Heart right ventricle (tissue), 16 donors: ENCODE data around the gene IL21R. TPM values are rescaled to one million over a fixed set of nuclear protein-coding genes. Genes with fewer than 3 reads are reported as not detected.

Experiments used
- ATAC-seq, 8 donors: fragments of 200-7000 bp; cut with Tn5 transposase; one replicate each; pipeline ENCODE4 v1.9.1; 2020; ENCODE audit warnings: mild to moderate bottlenecking in 8 of 8, moderate library complexity in 8 of 8, moderate number of reproducible peaks in 1 of 8
- DNase-seq, 2 donors: peaks; one replicate each; pipeline ENCODE4 v3.0.0-alpha.2; 2020
- H3K27ac ChIP-seq, 10 donors: fragments of 200-600 bp; sonication (generic) in 2 of 10; one replicate each; pipeline versions ENCODE4 v1.5.0 to v1.8.0; 2020 to 2022; ENCODE audit warnings: mild to moderate bottlenecking in 3 of 10
- H3K27me3 ChIP-seq, 7 donors: fragments of 200-600 bp; one replicate each; pipeline ENCODE4 v1.8.0; 2021 to 2022; ENCODE audit warnings: mild to moderate bottlenecking in 2 of 7
- H3K36me3 ChIP-seq, 9 donors: fragments of 200-600 bp; sonication (generic) in 1 of 9; one replicate each; pipeline versions ENCODE4 v1.5.0 to v1.8.0; 2020 to 2022; ENCODE audit warnings: mild to moderate bottlenecking in 2 of 9
- H3K4me1 ChIP-seq, 9 donors: fragments of 200-600 bp; sonication (generic) in 1 of 9; one replicate each; pipeline versions ENCODE4 v1.5.0 to v1.8.0; 2020 to 2022; ENCODE audit warnings: mild to moderate bottlenecking in 4 of 9
- H3K4me3 ChIP-seq, 10 donors: fragments of 200-600 bp; sonication (generic) in 2 of 10; one replicate each; pipeline versions ENCODE4 v1.5.0 to v1.8.0; 2020 to 2022; ENCODE audit warnings: mild to moderate bottlenecking in 7 of 10, moderate library complexity in 2 of 10
- H3K9me3 ChIP-seq, 11 donors: fragments of 200-600 bp in 10 of 11; sonication (generic) in 2 of 11; one replicate each; pipeline versions ENCODE4 v1.5.0 to v1.8.0; 2013 to 2022; ENCODE audit warnings: mild to moderate bottlenecking in 2 of 11, control low read depth in 1 of 11, moderate library complexity in 1 of 11
- WGBS, 2 donors: extraction: QIAGEN DNeasy Blood & Tissue Kit; methylation state at CpG; one replicate each; pipeline ENCODE4 v1.1.7; 2013; ENCODE audit warnings: inconsistent platforms in 1 of 2; 5-methylcytosine and 5-hydroxymethylcytosine counted together
- intact Hi-C, 10 donors: fragments of 100-400 bp; cut with DNase I; formaldehyde crosslinking; loops; one replicate each; pipeline versions ENCODE4 v1.11.1 to v1.14.2; 2022
- polyA plus RNA-seq, 2 donors: library from polyadenylated mRNA; stranded (reverse); fragments of 200-250 nt; gene quantifications; one replicate each; pipeline ENCODE4 v1.2.3, GENCODE V29; 2013
- total RNA-seq, 10 donors: library from RNA; stranded (reverse); fragmentation: NEBNext Ultra II Directional in 3 of 10; extraction: Animal tissue kit (Norgen Biotek cat#: 25700) in 3 of 10; gene quantifications; one replicate each; pipeline versions ENCODE4 v1.2.1 to v1.2.4, GENCODE V29; 2021 to 2023
- TF ChIP-seq, protein P1 (sequence below), 9 donors: fragments of 200-600 bp; sonication (generic) in 2 of 9; IDR thresholded peaks; one replicate each; pipeline versions ENCODE4 v1.5.0 to v1.8.0; 2021 to 2022; ENCODE audit warnings: antibody characterized with exemption in 9 of 9, mild to moderate bottlenecking in 5 of 9, moderate library complexity in 1 of 9
- donor health status: Arrhythmogenic right ventricular cardiomyopathy.
- donor health status: ischemic (EF 13 %, LVEDD 7.1; RV severe dilation, severe dysfunction).
- donor health status: healthy with polysubstance abuse.
- donor health status: DM: no; HTN: yes; CAD: no.
- donor health status: DM: no; HTN: no; CAD: no.
- donor health status: ischemic (EF 25% LVEDD 6.9; RV normal size, moderate dysfunction).
- donor health status: ischemic (EF 25% LVEDD 5.7; RV mildly dilated, moderate dysfunction).
- donor health status: healthy.
- donor health status: DM: yes; HTN: yes; CAD: no.
- donor health status: Ischemic cardiomyopathy.
- donor health status: ischemic (EF 35%, LVEDD 5.7; RV mildly dilated, moderate dysfunction).
- donor health status: nonischemic (EF 11% LVEDD 7.7; RV severe dilation, severe dysfunction).
- donor health status: DM: yes; HTN: yes; CAD: no.
- donor health status: PGD.
- donor health status: ischemic (EF 29% LVEDD 5.4; RV normal size, mild dysfunction).
- donor health status: nonischemic (EF 23%, LVEDD 6.1; RV moderate dilation, normal function).

IL21R gene
- total and polyA plus RNA-seq, 12 donors: 0.06 to 3.6 (median 0.14) TPM; not detected in 2

DNA sequence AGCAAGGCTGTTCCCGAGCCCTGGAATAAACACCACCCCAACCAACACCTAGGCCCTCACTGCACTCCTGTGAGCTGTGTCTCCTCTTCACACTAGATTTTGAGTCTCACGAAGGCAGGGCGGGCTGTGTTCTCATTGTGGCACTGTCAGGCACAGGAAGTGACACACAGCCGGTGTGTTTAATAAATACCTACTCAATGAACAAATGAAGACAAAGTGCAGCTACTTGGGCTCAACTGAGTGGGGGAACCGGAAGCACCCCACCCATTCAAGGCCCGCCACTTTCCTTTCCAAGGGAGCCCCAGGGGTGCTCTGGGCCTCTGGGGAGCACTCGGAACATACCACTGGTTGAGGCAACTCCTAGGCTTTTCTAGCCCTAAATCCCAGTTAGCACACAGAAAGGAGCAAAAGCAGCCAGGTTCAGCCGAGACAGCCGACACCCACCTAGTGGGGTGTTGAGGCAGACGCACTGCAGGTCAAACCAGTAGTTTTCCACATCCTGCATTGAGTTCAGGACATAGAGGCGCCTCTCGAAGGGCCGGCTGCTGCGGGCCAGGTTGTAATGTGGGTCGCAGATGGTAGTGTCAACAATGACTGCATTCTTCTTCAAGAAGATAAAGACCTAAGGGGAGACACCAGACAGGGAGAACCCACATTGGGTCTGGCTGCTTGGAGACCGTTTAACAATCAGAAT lies 90.1 kb downstream of the IL21R start:
- intact Hi-C loops: no loop called here
- TF ChIP-seq, protein P1, sequence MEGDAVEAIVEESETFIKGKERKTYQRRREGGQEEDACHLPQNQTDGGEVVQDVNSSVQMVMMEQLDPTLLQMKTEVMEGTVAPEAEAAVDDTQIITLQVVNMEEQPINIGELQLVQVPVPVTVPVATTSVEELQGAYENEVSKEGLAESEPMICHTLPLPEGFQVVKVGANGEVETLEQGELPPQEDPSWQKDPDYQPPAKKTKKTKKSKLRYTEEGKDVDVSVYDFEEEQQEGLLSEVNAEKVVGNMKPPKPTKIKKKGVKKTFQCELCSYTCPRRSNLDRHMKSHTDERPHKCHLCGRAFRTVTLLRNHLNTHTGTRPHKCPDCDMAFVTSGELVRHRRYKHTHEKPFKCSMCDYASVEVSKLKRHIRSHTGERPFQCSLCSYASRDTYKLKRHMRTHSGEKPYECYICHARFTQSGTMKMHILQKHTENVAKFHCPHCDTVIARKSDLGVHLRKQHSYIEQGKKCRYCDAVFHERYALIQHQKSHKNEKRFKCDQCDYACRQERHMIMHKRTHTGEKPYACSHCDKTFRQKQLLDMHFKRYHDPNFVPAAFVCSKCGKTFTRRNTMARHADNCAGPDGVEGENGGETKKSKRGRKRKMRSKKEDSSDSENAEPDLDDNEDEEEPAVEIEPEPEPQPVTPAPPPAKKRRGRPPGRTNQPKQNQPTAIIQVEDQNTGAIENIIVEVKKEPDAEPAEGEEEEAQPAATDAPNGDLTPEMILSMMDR (IDR thresholded peaks at IDR 0.05): no peak
- no peak for DNase-seq
- H3K36me3 ChIP-seq: peaks cover 3 to 100% (median 94%) of the 10 kb centered on the region in 9 donors
- 74 to 83% methylated on average over 16 of the region's 16 CpGs for WGBS, 2 donors
- H3K4me3 ChIP-seq: no peak overlapping the region
- no peaks in the 10 kb centered on the region for H3K27me3 ChIP-seq
- H3K27ac ChIP-seq: peak overlapping the region in 9 of 10 donors; percentile 22 to 72 (median 59)
- peaks cover 0 to 13% (median 0%) of the 10 kb centered on the region in 9 donors for H3K4me1 ChIP-seq
- no peaks in the 10 kb centered on the region for H3K9me3 ChIP-seq
- ATAC-seq: peak; percentile 40 to 79 (median 60)

DNA sequence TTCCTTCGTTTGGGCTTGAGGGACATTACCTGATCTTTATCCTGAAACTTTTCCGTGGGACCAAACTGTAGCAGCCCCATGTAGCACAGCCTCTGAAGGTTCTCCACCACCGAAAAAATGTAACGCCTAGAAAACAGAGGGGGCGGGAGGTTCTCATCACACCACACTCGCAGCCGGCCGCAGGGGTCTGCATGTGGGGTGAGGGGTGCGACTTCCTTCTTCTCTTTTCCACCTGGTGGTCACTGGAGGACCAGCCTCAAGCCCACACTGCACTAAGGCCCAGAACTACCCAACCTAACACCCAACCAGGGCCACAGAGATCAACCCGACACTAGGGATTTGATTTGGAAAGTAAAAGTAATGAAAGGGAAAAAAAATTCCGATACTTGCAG lies 90.6 kb downstream of the IL21R start:
- WGBS, 2 donors: 81 to 82% methylated on average over 11 of the region's 11 CpGs
- DNase-seq (no peak), ATAC-seq (no peak)
- Histone ChIP-seq H3K4me1 (peaks cover 0 to 13% (median 0%) of the 10 kb centered on the region in 9 donors), H3K9me3 (no peaks in the 10 kb centered on the region), H3K4me3 (no peak overlapping the region), H3K36me3 (peaks cover 3 to 100% (median 94%) of the 10 kb centered on the region in 9 donors), H3K27ac (peak overlapping the region in 9 of 10 donors; percentile 22 to 72 (median 59)), H3K27me3 (no peaks in the 10 kb centered on the region)
- intact Hi-C loops: no loop called here
- TF ChIP-seq, protein P1 (IDR thresholded peaks at IDR 0.05): no peak

DNA sequence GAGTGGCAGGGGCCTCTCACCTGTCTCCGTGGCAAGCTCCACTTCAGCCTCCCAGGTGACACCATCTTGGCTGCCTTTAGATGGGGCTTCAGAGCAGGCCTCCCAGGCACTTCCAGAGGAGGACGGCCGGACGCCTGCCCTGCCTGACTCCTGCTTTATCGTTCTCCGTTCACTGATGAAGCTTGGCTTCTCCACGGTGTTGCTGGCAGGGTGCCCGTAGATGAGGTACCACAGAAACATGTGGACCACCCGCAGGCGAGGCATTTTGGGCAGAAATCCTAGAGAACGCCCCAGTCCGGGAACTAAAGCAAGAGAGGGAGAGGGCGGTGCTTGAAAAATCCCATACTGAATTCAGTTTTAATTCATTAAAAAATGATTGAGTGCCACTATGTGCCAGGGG lies 93.2 kb downstream of the IL21R start:
- no peak overlapping the region for H3K4me3 ChIP-seq
- DNase-seq: no peak
- peaks cover 0 to 100% (median 85%) of the 10 kb centered on the region in 9 donors for H3K36me3 ChIP-seq
- TF ChIP-seq, protein P1 (IDR thresholded peaks at IDR 0.05): no peak
- no peaks in the 10 kb centered on the region for H3K9me3 ChIP-seq
- no peak for ATAC-seq
- intact Hi-C loops: no loop called here
- H3K27ac ChIP-seq: no peak overlapping the region
- 69 to 75% methylated on average over 13 of the region's 13 CpGs for WGBS, 2 donors
- H3K4me1 ChIP-seq: peaks cover 0 to 26% (median 8%) of the 10 kb centered on the region in 9 donors
- H3K27me3 ChIP-seq: no peaks in the 10 kb centered on the region

DNA sequence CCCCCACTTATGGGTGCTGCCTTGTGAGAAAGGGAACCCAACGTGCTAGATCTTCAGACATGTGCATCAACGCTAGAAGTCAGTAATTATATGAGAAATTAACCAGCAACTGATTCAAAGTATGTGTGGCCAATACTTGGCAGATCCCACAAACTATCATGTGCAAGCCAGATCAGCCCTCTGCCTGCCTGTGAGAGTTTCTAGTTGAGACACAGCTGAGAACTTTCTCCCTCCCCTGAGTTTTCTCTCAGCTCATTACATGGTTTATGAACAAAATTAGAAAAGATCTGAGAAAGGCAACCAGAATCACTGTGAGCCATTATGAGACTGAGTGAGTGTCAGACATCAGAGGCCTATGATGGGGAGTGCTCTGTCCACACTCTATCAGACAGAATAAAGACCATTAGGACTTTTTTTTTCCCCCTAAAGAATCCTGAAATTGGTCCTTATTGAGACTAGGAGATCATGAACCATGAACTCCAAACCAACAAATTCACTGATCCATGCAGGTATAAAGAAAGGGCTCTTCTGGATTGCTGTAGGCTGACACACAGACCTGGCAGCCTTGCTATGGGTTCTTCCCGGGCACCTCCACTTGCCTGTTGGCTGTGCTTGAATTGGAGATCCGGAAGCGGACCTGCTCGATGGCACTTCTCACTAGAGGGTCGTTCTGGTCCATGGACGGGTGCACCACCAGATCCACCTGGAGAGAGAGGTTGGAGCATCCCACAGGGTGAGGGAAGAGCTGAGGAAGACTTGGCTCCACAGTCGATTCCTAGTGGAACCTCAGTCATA lies 96.3 kb downstream of the IL21R start:
- Histone ChIP-seq H3K4me3 (no peak overlapping the region), H3K36me3 (peaks cover 0 to 100% (median 85%) of the 10 kb centered on the region in 9 donors), H3K9me3 (no peaks in the 10 kb centered on the region), H3K4me1 (peaks cover 0 to 14% (median 8%) of the 10 kb centered on the region in 9 donors), H3K27ac (peak overlapping the region in 1 of 10 donors; percentile 68), H3K27me3 (no peaks in the 10 kb centered on the region)
- WGBS, 2 donors: 91% methylated on average over 9 of the region's 9 CpGs
- TF ChIP-seq, protein P1 (IDR thresholded peaks at IDR 0.05): no peak
- intact Hi-C loops: no loop called here
- ATAC-seq (no peak), DNase-seq (no peak)
